SHP77 (cell line): ENCODE data around the gene NAA20.

Source experiments
- DNase-seq, 2 experiments: peaks; one replicate each; lab custom pipeline; 2025; lab: John Stamatoyannopoulos, UW

NAA20 gene, protein sequence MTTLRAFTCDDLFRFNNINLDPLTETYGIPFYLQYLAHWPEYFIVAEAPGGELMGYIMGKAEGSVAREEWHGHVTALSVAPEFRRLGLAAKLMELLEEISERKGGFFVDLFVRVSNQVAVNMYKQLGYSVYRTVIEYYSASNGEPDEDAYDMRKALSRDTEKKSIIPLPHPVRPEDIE

GRCh38 chr20:20017001-20017843, at the start of gene NAA20:
Gene NAA20 (plus strand): TSS chr20:20017362. CDS start chr20:20017397, 35 bp downstream.
- peak; percentile 97 to 99 for DNase-seq

DNA sequence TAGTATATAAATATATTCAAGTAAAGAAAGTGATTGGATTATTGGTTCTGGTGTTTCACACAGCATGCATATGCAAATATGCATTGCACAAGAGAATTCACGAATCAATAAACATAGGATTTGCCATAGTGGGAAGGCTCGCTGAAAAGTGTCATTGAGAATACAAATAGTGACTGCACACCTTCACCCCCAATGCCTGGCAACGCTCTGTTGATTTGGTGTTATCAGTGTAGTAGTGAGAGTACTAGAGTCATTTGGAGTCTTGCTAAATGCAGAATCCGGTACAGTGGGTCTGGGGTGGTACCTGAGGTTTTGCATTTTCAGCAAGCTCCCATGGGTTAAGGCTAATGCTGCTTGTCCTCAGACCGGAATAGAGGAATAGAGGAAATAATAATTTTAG, 49.7 kb upstream of the NAA20 start:
- DNase-seq: no peak

DNA sequence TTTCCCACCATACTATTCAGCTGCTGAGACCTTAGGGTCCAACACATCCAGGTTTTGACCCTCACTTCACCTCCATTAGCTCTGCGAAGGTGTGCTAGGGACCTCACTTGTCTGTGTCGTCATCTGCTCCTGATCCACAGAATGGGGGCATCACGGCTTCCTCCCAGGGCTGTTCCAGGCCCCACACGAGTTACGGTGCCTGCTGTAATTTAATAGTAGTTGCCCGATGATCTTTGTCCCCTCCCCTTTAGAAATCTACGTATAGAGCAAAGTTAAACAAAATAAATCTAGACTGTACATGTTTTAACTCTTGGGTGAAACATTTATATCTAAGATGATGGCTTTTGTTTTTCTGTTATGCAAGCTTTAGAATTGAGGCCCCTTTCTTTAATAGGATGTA, 49.1 kb upstream of the NAA20 start:
- DNase-seq: no peak

DNA sequence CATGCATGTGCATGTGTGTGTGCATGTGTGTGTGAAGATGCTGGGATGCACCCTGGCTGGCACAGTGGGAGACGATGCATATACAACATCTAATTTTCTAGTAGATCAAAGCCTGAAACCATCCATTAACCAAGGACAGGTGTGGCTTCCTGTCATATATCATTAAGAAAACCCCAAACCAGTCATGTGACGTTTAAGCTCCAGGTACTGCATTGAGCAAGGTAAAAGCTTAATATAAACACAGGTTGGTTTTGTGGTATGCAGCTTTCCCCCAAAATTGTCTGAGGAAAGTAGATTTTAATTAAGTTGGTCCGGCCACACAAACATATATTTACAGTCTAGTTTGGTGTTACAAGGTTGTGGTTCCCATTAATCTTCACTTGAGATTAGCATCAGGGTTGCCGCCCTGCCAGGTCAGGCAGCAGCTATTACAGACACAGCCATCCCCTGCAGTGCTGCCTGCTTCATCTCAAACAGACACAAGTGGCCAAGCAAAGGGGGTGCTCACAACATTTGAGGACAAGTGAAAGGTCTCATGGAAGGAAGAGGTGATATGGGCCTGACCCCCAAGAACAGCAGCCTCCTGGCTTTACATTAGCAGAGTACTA, 48.6 kb upstream of the NAA20 start:
- DNase-seq: no peak

DNA sequence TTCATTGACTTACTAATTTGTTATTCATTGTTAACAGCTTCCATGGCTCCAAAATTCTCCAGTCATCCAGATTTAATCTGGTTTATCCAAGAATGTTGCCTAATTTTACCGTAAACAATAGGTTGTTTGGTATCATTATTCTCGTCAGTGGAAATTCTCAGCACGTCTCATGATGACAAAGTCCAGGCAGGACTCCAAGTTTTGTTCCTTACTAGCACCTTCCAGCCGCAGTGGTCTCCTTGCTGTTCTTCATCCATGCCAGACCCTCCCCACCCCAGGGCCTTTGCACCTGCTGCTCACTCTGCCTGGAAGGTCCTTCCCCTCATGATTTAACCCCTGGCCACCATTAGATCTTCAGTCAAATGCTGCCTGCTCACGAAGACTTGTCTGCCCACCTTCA, 48.1 kb upstream of the NAA20 start:
- DNase-seq: no peak

- no peak for DNase-seq
Observed at GRCh38 chr20:19969507-19970255, 47.5 kb upstream of the NAA20 start.

DNA sequence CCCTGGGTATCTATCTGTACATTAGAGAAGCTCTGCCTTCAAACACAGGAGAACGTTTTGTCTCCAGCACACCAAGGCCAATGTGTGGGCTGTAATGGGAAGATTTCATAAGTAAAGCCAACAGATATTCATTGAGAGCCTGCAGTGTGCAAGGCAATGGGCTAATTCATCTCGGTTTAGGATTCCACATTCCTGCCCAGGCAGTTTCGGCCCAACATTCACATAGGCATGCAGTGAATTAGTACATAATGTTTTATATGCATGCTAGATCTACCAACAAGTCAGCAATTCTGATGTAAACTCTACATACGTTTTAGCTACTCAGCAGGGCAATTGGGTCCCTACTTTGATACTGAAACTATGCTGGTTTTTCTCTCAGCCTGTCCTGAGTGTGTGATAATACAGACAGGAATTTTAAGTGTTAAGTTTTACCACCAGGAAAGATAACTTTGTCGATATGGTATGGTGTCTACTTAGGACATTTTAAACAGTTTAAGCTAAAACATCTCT, 46.9 kb upstream of the NAA20 start:
- DNase-seq: no peak

DNA sequence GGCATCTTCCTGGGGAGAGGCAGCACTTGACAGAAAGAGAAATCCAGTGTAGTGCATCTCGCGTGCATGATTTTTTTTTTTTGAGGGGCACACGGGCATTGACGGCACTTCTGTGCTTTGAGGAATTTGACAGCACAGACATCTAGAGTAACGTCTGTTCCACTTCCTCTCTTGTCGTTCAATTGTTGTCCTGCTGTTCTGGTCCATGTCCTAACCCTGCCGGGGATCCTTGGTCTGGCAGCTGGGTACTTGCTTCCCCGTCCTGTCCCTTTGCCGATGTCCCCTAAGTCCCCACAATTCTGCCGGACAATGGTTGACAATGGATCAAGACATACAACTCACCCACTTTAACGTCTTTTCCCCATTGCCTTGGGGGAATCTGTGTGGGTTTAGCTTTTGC, 46.0 kb upstream of the NAA20 start:
- DNase-seq: no peak

DNA sequence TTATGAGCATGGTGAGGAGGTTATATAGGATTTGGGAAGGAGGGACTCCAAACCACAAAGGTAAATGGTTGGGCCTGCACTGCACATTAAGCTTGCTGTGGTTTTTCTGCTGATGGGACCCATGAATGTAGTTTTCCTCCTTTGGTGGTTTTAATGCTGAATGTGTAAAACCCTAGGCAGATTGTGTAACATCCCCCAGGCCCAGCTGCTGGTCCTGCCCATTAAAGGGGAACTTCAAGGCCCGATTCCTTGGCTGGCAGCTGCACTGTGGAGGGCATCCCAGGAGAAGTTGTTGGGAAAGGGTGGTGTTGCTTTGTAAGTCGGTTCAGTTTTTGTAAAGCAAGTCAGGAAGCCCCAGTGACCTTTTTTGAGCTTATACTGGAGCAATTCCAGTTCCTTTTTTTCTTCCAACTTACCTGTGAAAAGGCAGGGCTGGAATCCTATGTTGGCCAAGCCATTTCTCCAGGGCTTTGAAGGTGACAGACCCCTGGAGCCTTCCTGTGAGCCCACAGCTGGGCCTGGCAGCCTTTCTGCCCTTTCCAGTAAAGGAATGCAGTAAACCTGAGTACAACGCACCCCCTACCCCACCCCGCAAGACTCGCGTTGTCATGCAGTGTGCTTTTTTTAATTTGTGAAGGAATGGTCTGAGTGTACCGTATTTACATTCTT, 43.1 kb upstream of the NAA20 start:
- no peak for DNase-seq

GRCh38 chr20:19974630-19975435, 42.3 kb upstream of the NAA20 start:
- DNase-seq: peak in 1 of 2 experiments; percentile 50

DNA sequence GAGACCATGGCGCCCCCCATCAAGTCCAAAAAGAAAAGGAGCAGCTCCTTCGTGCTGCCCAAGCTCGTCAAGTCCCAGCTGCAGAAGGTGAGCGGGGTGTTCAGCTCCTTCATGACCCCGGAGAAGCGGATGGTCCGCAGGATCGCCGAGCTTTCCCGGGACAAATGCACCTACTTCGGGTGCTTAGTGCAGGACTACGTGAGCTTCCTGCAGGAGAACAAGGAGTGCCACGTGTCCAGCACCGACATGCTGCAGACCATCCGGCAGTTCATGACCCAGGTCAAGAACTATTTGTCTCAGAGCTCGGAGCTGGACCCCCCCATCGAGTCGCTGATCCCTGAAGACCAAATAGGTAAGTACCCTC, 41.7 kb upstream of the NAA20 start:
- peak in 1 of 2 experiments; percentile 29 for DNase-seq

- peak in 1 of 2 experiments; percentile 15 for DNase-seq
Observed at GRCh38 chr20:19975901-19976300, 41.3 kb upstream of the NAA20 start.

GRCh38 chr20:19976595-19977372, 40.4 kb upstream of the NAA20 start:
- DNase-seq: no peak

DNA sequence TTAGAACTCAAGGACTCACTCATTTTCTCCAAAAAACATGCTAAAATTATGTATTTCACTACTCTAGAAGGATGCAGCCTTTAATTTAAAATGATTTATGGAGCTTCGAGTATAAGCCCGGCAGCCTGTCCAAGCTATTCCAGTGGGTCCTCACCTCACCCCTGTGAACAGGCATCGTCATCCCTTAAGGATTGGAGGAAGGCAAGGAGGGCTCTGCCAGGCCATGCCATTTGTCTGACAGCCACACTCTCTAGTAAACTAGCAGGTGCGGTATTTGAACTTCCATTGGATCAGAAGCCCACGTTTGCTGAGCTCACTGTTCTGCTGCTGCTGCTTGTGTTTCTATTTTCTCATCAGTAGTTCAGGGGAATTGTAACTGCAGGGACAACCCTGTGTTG, 39.8 kb upstream of the NAA20 start:
- DNase-seq: no peak

GRCh38 chr20:19978511-19979210, 38.5 kb upstream of the NAA20 start:
- DNase-seq: no peak

GRCh38 chr20:19981031-19981451, 36.1 kb upstream of the NAA20 start:
- DNase-seq: no peak

- DNase-seq: no peak
Observed at GRCh38 chr20:19986419-19986818, 30.7 kb upstream of the NAA20 start.

GRCh38 chr20:19987046-19987445, 30.1 kb upstream of the NAA20 start:
- no peak for DNase-seq

- DNase-seq: no peak
Observed at GRCh38 chr20:19990850-19991249, 26.3 kb upstream of the NAA20 start.
